Uterus (tissue), 2 donors: Measurements from ENCODE around the gene TRIOBP.

ENCODE experiments used
- POLR2A ChIP-seq, 2 donors: fragments of 450-650 bp; IDR thresholded peaks; one replicate each; pipeline ENCODE4 v1.6.1; 2016; ENCODE audit warnings: antibody characterized with exemption in 2 of 2, mild to moderate bottlenecking in 1 of 2, moderate library complexity in 1 of 2
- TF ChIP-seq, protein P1 (sequence below), 4 experiments: fragments of 200-600 bp in 2 of 4; fragments of 450-650 bp in 2 of 4; sonication (generic) in 2 of 4; IDR thresholded peaks; one replicate each; pipeline ENCODE4 v1.5.1; 2016 to 2019; ENCODE audit warnings: antibody characterized with exemption in 4 of 4, mild to moderate bottlenecking in 2 of 4, moderate library complexity in 1 of 4

DNA sequence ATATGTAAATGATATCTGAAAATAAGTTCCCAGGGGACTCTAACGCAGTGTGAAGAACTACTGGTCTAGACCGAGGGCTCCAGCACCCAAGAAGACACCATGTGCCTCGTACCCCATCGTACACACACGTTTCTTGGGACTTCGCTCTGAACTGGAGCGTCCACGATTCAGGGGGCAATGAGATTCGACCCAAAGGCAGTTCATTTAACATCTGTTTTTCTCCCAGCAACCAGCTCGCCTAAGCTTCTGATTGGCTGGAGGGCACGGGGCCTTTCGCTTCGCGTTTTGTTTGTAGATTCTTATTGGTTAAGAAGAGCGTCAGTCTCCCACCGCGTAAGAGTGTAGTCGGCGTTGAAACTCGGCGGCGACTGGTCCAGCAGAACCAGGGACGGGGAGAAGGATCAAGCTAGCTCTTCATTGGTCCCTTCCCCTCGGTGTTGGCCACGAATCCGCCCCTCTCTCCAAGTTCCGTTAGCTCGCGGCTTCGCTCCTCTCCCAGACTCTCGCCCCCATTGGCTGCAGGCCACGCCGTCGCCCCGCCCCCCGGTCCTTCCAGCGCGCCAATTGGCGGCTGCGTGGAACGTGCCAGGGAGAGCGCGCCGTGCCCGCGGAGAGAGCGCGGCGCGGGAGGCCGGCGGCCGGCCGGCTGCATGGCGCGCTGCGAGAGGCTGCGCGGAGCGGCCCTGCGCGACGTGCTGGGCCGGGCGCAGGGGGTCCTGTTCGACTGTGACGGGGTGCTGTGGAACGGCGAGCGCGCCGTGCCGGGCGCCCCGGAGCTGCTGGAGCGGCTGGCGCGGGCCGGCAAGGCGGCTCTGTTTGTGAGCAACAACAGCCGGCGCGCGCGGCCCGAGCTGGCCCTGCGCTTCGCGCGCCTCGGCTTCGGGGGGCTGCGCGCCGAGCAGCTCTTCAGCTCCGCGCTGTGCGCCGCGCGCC, 38.4 kb upstream of the TRIOBP start, which contains the start of gene PDXP:
- TF ChIP-seq, protein P1, sequence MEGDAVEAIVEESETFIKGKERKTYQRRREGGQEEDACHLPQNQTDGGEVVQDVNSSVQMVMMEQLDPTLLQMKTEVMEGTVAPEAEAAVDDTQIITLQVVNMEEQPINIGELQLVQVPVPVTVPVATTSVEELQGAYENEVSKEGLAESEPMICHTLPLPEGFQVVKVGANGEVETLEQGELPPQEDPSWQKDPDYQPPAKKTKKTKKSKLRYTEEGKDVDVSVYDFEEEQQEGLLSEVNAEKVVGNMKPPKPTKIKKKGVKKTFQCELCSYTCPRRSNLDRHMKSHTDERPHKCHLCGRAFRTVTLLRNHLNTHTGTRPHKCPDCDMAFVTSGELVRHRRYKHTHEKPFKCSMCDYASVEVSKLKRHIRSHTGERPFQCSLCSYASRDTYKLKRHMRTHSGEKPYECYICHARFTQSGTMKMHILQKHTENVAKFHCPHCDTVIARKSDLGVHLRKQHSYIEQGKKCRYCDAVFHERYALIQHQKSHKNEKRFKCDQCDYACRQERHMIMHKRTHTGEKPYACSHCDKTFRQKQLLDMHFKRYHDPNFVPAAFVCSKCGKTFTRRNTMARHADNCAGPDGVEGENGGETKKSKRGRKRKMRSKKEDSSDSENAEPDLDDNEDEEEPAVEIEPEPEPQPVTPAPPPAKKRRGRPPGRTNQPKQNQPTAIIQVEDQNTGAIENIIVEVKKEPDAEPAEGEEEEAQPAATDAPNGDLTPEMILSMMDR (IDR thresholded peaks at IDR 0.05), result peak in 2 of 4 experiments; percentile 13 to 22
- TF ChIP-seq POLR2A (IDR thresholded peaks at IDR 0.05), result peak; percentile 85 to 92
